Measurements from ENCODE around the gene ARPC1A.
A peak's percentile ranks its signal among the peaks of the same experiment; 100 is the strongest.

The ARPC1A gene

GRCh38 chr7:99393355-99394187 is 67.9 kb downstream of the ARPC1A start:
- peak overlapping the region; percentile 98 for H3K18ac ChIP-seq (ENCODE audit: low read length)
- peak overlapping the region in 1 of 2 donors; percentile 86 for H3K4me3 ChIP-seq (ENCODE audit: low read length in 2 of 2)
- peak overlapping the region; percentile 92 for H4K8ac ChIP-seq (ENCODE audit: low read depth, low read length)
- peak overlapping the region; percentile 73 for H2AK5ac ChIP-seq (ENCODE audit: low read depth, low read length)
- peak overlapping the region; percentile 83 for H3K27ac ChIP-seq (replicated peaks; ENCODE audit: low read length)
- H3K4me1 ChIP-seq (ENCODE audit: control insufficient read depth in 2 of 2, insufficient read depth in 1 of 2, low read depth in 1 of 2, low read length in 2 of 2): peaks cover 0 to 12% of the 10 kb centered on the region in 2 donors
- no peak overlapping the region for H3K4ac ChIP-seq (ENCODE audit: low read length)
- peak overlapping the region; percentile 95 for H3K9ac ChIP-seq (ENCODE audit: low read depth, low read length, poor library complexity)
- no peak overlapping the region for H2BK120ac ChIP-seq (ENCODE audit: low read depth, low read length)
- H3K4me2 ChIP-seq (ENCODE audit: insufficient read depth, low read length, poor library complexity, severe bottlenecking): peak overlapping the region; percentile 91
- H3K23ac ChIP-seq (ENCODE audit: low read depth, low read length, poor library complexity): peak overlapping the region; percentile 92
- no peak overlapping the region for H2BK15ac ChIP-seq (ENCODE audit: low read length)
- no peaks in the 10 kb centered on the region for H3K9me3 ChIP-seq (replicated peaks in 1 of 2; ENCODE audit: control insufficient read depth in 2 of 2, insufficient read depth in 1 of 2, low read depth in 1 of 2, low read length in 2 of 2)
- no CpG with 5 or more reads among the region's 30 CpGs for WGBS, 2 donors (ENCODE audit: extremely low coverage in 2 of 2, insufficient read length in 2 of 2, insufficient replicate concordance in 1 of 2)
- peak overlapping the region; percentile 5 for H3K14ac ChIP-seq (ENCODE audit: low read length)
- no peak overlapping the region for H2AFZ ChIP-seq (ENCODE audit: low read length)
- peak overlapping the region; percentile 94 for H2BK5ac ChIP-seq (ENCODE audit: low read length)
- DNase-seq (ENCODE audit: low spot score): peak; percentile 74
- peaks cover 38 to 91% of the 10 kb centered on the region in 2 donors for H3K36me3 ChIP-seq (replicated peaks in 1 of 2; ENCODE audit: control insufficient read depth in 2 of 2, insufficient read depth in 2 of 2, low read length in 2 of 2)
- H4K91ac ChIP-seq (ENCODE audit: low read depth, low read length, poor library complexity): no peak overlapping the region
- no peak overlapping the region for H2BK12ac ChIP-seq (ENCODE audit: low read length)
- peaks cover 6% of the 10 kb centered on the region for H3K79me1 ChIP-seq (ENCODE audit: low read depth, low read length)
- H3K27me3 ChIP-seq (ENCODE audit: control insufficient read depth in 3 of 3, insufficient read depth in 3 of 3, low read depth in 1 of 3, low read length in 3 of 3): no peaks in the 10 kb centered on the region

GRCh38 chr7:99394188-99394502 is 68.4 kb downstream of the ARPC1A start:
- Histone ChIP-seq H3K9me3 (replicated peaks in 1 of 2; ENCODE audit: control insufficient read depth in 2 of 2, insufficient read depth in 1 of 2, low read depth in 1 of 2, low read length in 2 of 2) (no peaks in the 10 kb centered on the region), H3K4me2 (ENCODE audit: insufficient read depth, low read length, poor library complexity, severe bottlenecking) (no peak overlapping the region), H3K4me1 (ENCODE audit: control insufficient read depth in 2 of 2, insufficient read depth in 1 of 2, low read depth in 1 of 2, low read length in 2 of 2) (peaks cover 0 to 12% of the 10 kb centered on the region in 2 donors), H3K27ac (replicated peaks; ENCODE audit: low read length) (no peak overlapping the region), H2AK5ac (ENCODE audit: low read depth, low read length) (peak overlapping the region; percentile 73), H3K4me3 (ENCODE audit: low read length in 2 of 2) (no peak overlapping the region), H3K14ac (ENCODE audit: low read length) (no peak overlapping the region), H4K8ac (ENCODE audit: low read depth, low read length) (peak overlapping the region; percentile 92), H3K36me3 (replicated peaks in 1 of 2; ENCODE audit: control insufficient read depth in 2 of 2, insufficient read depth in 2 of 2, low read length in 2 of 2) (peaks cover 44 to 96% of the 10 kb centered on the region in 2 donors), H3K23ac (ENCODE audit: low read depth, low read length, poor library complexity) (peak overlapping the region; percentile 80), H2BK12ac (ENCODE audit: low read length) (peak overlapping the region; percentile 41), H2BK15ac (ENCODE audit: low read length) (no peak overlapping the region), H2BK120ac (ENCODE audit: low read depth, low read length) (no peak overlapping the region), H3K27me3 (ENCODE audit: control insufficient read depth in 3 of 3, insufficient read depth in 3 of 3, low read depth in 1 of 3, low read length in 3 of 3) (no peaks in the 10 kb centered on the region), H3K9ac (ENCODE audit: low read depth, low read length, poor library complexity) (peak overlapping the region; percentile 45), H3K18ac (ENCODE audit: low read length) (no peak overlapping the region), H2AFZ (ENCODE audit: low read length) (no peak overlapping the region), H2BK5ac (ENCODE audit: low read length) (peak overlapping the region; percentile 61), H3K4ac (ENCODE audit: low read length) (no peak overlapping the region), H3K79me1 (ENCODE audit: low read depth, low read length) (peaks cover 6% of the 10 kb centered on the region), H4K91ac (ENCODE audit: low read depth, low read length, poor library complexity) (no peak overlapping the region)
- no CpG with 5 or more reads among the region's 4 CpGs for WGBS, 2 donors (ENCODE audit: extremely low coverage in 2 of 2, insufficient read length in 2 of 2, insufficient replicate concordance in 1 of 2)
- no peak for DNase-seq (ENCODE audit: low spot score)

- Histone ChIP-seq H3K27me3 (ENCODE audit: control insufficient read depth in 3 of 3, insufficient read depth in 3 of 3, low read depth in 1 of 3, low read length in 3 of 3) (no peaks in the 10 kb centered on the region), H4K91ac (ENCODE audit: low read depth, low read length, poor library complexity) (no peak overlapping the region), H3K79me1 (ENCODE audit: low read depth, low read length) (peaks cover 3% of the 10 kb centered on the region), H3K9ac (ENCODE audit: low read depth, low read length, poor library complexity) (no peak overlapping the region), H2AK5ac (ENCODE audit: low read depth, low read length) (no peak overlapping the region), H3K14ac (ENCODE audit: low read length) (no peak overlapping the region), H2BK12ac (ENCODE audit: low read length) (no peak overlapping the region), H3K4ac (ENCODE audit: low read length) (no peak overlapping the region), H3K23ac (ENCODE audit: low read depth, low read length, poor library complexity) (no peak overlapping the region), H2BK120ac (ENCODE audit: low read depth, low read length) (no peak overlapping the region), H2AFZ (ENCODE audit: low read length) (no peak overlapping the region), H4K8ac (ENCODE audit: low read depth, low read length) (no peak overlapping the region), H3K27ac (replicated peaks; ENCODE audit: low read length) (no peak overlapping the region), H3K4me2 (ENCODE audit: insufficient read depth, low read length, poor library complexity, severe bottlenecking) (no peak overlapping the region), H2BK15ac (ENCODE audit: low read length) (no peak overlapping the region), H3K18ac (ENCODE audit: low read length) (no peak overlapping the region), H3K9me3 (replicated peaks in 1 of 2; ENCODE audit: control insufficient read depth in 2 of 2, insufficient read depth in 1 of 2, low read depth in 1 of 2, low read length in 2 of 2) (no peaks in the 10 kb centered on the region), H3K36me3 (replicated peaks in 1 of 2; ENCODE audit: control insufficient read depth in 2 of 2, insufficient read depth in 2 of 2, low read length in 2 of 2) (peaks cover 53 to 98% of the 10 kb centered on the region in 2 donors), H3K4me1 (ENCODE audit: control insufficient read depth in 2 of 2, insufficient read depth in 1 of 2, low read depth in 1 of 2, low read length in 2 of 2) (peaks cover 0 to 12% of the 10 kb centered on the region in 2 donors), H3K4me3 (ENCODE audit: low read length in 2 of 2) (peak overlapping the region in 1 of 2 donors; percentile 28), H2BK5ac (ENCODE audit: low read length) (no peak overlapping the region)
- WGBS, 2 donors (ENCODE audit: extremely low coverage in 2 of 2, insufficient read length in 2 of 2, insufficient replicate concordance in 1 of 2): no CpG with 5 or more reads among the region's 14 CpGs
- DNase-seq (ENCODE audit: low spot score): no peak
These were observed 70.1 kb downstream of the ARPC1A start for GRCh38 chr7:99395616-99396327.
